Esophagus squamous epithelium (tissue), 4 donors: ENCODE measurements around the gene DOCK2.

Source experiments
- POLR2A ChIP-seq, 4 donors: fragments of 450-650 bp; IDR thresholded peaks; one replicate each; pipeline ENCODE4 v1.6.1; 2017; ENCODE audit warnings: antibody characterized with exemption in 4 of 4, mild to moderate bottlenecking in 4 of 4, moderate library complexity in 3 of 4
- TF ChIP-seq, protein P1 (sequence below), 6 experiments: fragments of 450-650 bp in 4 of 6; fragments of 200-600 bp in 2 of 6; sonication (generic) in 2 of 6; IDR thresholded peaks; one replicate each; pipeline ENCODE4 v1.5.1; 2016 to 2019; ENCODE audit warnings: antibody characterized with exemption in 6 of 6, mild to moderate bottlenecking in 4 of 6, moderate library complexity in 4 of 6

DNA sequence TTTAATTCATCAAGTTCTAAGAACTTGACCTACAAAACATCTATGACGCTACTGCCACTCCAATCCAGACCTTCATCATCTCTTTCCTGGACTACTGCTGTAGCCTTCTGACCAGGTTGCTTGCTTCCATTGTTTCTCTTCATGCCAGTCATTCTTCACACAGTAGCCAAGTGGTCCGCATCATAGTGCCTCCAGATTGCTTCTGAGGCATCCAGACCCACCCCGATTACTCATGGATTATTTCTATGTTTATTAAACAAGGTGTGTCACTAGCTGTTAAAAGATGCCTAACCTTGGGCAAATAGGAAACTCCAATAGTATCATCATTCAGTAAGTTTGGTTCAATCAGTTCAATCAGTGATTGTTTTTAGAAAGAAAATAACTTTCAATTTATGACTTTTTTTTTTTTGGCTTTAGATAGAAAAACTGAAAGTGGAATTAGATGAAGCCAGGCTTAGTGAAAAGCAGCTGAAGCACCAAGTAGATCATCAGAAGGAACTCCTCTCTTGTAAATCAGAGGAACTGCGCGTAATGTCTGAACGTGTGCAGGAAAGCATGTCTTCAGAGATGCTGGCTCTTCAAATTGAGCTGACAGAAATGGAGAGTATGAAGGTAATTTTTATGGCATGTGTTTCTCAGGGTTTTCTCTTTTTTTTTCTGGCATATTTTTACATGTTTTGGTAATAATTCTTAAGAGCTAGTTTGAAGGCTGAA is 44.0 kb upstream of the DOCK2 start:
- TF ChIP-seq, protein P1, sequence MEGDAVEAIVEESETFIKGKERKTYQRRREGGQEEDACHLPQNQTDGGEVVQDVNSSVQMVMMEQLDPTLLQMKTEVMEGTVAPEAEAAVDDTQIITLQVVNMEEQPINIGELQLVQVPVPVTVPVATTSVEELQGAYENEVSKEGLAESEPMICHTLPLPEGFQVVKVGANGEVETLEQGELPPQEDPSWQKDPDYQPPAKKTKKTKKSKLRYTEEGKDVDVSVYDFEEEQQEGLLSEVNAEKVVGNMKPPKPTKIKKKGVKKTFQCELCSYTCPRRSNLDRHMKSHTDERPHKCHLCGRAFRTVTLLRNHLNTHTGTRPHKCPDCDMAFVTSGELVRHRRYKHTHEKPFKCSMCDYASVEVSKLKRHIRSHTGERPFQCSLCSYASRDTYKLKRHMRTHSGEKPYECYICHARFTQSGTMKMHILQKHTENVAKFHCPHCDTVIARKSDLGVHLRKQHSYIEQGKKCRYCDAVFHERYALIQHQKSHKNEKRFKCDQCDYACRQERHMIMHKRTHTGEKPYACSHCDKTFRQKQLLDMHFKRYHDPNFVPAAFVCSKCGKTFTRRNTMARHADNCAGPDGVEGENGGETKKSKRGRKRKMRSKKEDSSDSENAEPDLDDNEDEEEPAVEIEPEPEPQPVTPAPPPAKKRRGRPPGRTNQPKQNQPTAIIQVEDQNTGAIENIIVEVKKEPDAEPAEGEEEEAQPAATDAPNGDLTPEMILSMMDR (IDR thresholded peaks at IDR 0.05): no peak
- no peak for TF ChIP-seq POLR2A (IDR thresholded peaks at IDR 0.05)
